Amniotic epithelial cell (primary cell): ENCODE data around the gene WDR62.

Source experiments
- DNase-seq: peaks from one replicate; pipeline ENCODE4 v3.0.0-alpha.2; 2010; ENCODE audit warnings: low read depth

WDR62 gene

GRCh38 chr19:36054733-36055686, at the start of gene WDR62:
Gene WDR62, plus strand, starts transcription at chr19:36054897. Its CDS starts 75 bp downstream, at chr19:36054972.
- peak; percentile 83 for DNase-seq

- DNase-seq: no peak
Measured at GRCh38 chr19:36006955-36007354, 47.7 kb upstream of the WDR62 start.

GRCh38 chr19:36008336-36008978, 46.2 kb upstream of the WDR62 start, which contains the start of gene SYNE4:
Gene SYNE4, minus strand, starts transcription at chr19:36008813. Its CDS starts 132 bp downstream, at chr19:36008681.
- no peak for DNase-seq

- DNase-seq: peak; percentile 47
Measured at GRCh38 chr19:36009220-36009619, 45.5 kb upstream of the WDR62 start.

- no peak for DNase-seq
Measured at GRCh38 chr19:36009633-36010379, 44.9 kb upstream of the WDR62 start.

GRCh38 chr19:36010402-36010801, 44.3 kb upstream of the WDR62 start:
- no peak for DNase-seq

- no peak for DNase-seq
Measured at GRCh38 chr19:36013280-36014011, 41.3 kb upstream of the WDR62 start.

- DNase-seq: peak; percentile 97
Measured at GRCh38 chr19:36014012-36014924, 40.4 kb upstream of the WDR62 start, which contains the start of gene ALKBH6. Gene ALKBH6, minus strand, starts transcription at chr19:36014213. Its CDS starts 816 bp downstream, at chr19:36013397.

GRCh38 chr19:36019061-36019670, 35.5 kb upstream of the WDR62 start:
- no peak for DNase-seq

GRCh38 chr19:36023432-36023831, 31.3 kb upstream of the WDR62 start:
- DNase-seq: no peak

- DNase-seq: no peak
Measured at GRCh38 chr19:36025541-36025940, 29.2 kb upstream of the WDR62 start.

- DNase-seq: no peak
Measured at GRCh38 chr19:36026091-36026876, 28.4 kb upstream of the WDR62 start.

- DNase-seq: no peak
Measured at GRCh38 chr19:36027696-36028095, 27.0 kb upstream of the WDR62 start.

- no peak for DNase-seq
Measured at GRCh38 chr19:36028313-36029041, 26.2 kb upstream of the WDR62 start.

- no peak for DNase-seq
Measured at GRCh38 chr19:36030264-36031148, 24.2 kb upstream of the WDR62 start.

- DNase-seq: no peak
Measured at GRCh38 chr19:36031308-36031707, 23.4 kb upstream of the WDR62 start.
